Lower leg skin (tissue), 4 donors: ENCODE data around the gene MEGF6. TPM values are rescaled to one million over a fixed set of nuclear protein-coding genes. Genes with fewer than 3 reads are reported as not detected.

Experiments
- DNase-seq, 2 donors: peaks; one replicate each; pipeline ENCODE4 v3.0.0-alpha.2; 2019; ENCODE audit warnings: low spot score in 2 of 2
- H3K4me3 ChIP-seq: fragments of 200-600 bp; sonication (generic); 2 replicates; pipeline ENCODE4 v1.5.1; 2017; ENCODE audit warnings: mild to moderate bottlenecking, low read depth; ENCODE audit not compliant: poor library complexity, severe bottlenecking
- POLR2A ChIP-seq, 2 donors: fragments of 450-650 bp; IDR thresholded peaks; one replicate each; pipeline ENCODE4 v1.6.1; 2016 to 2017; ENCODE audit warnings: antibody characterized with exemption in 2 of 2, mild to moderate bottlenecking in 1 of 2, moderate library complexity in 1 of 2
- WGBS, 2 donors: methylation state at CpG; one replicate each; pipeline ENCODE4 v1.1.5; 2018; 5-methylcytosine and 5-hydroxymethylcytosine counted together
- intact Hi-C: fragments of 100-400 bp; cut with DNase I; formaldehyde crosslinking; loops from one replicate; pipeline ENCODE4 v1.15.0; 2023; ENCODE audit warnings: low total_unique reads
- total RNA-seq, 4 donors: library from RNA; depleted of rRNA; stranded (reverse); fragments of >200 nt; gene quantifications; one replicate each; pipeline ENCODE4 v1.1.0, GENCODE V29; 2016
- TF ChIP-seq, protein P1 (sequence below), 3 donors: fragments of 450-650 bp; IDR thresholded peaks; one replicate each; pipeline ENCODE4 v1.5.1; 2016; ENCODE audit warnings: antibody characterized with exemption in 3 of 3, mild to moderate bottlenecking in 3 of 3, moderate library complexity in 2 of 3

Gene MEGF6
- total RNA-seq, 4 donors from 2014 or later, result 81.1 to 147 (median 86.1) TPM

DNA sequence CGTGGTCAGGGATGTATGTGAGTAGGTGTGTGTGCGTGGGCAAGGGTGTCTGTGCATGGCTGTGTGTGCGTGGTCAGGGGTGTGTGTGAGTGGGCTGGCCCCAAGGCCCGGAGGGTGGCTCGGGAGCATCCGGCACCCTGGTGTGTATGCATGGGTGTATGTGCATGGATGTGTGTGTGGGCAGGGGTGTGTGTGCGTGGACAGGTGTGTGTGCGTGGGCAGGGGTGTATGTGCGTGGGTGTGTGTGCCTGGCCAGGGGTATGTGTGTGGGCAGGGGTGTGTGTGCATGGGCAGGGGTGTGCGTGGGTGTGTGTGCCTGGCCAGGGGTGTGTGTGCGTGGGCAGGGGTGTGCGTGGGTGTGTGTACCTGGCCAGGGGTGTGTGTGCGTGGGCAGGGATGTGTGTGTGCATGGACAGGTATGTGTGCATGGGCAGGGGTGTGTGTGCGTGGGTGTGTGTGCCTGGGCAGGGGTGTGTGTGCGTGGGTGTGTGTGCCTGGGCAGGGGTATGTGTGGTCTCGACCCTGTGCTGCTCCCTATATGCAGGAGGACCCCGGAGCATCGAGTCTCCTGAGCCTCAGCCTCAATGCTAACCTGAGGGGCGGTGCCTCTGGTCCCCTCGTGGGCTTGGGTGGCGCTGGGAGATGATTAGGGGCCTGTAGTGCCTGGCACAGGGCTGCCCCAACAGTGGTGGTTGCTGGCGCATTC lies 140.5 kb downstream of the MEGF6 start:
- intact Hi-C loops, result no loop called here
- WGBS, 2 donors, result 64 to 72% methylated on average over 21 to 22 of the region's 22 CpGs
- TF ChIP-seq POLR2A (IDR thresholded peaks at IDR 0.05), result no peak
- TF ChIP-seq, protein P1, sequence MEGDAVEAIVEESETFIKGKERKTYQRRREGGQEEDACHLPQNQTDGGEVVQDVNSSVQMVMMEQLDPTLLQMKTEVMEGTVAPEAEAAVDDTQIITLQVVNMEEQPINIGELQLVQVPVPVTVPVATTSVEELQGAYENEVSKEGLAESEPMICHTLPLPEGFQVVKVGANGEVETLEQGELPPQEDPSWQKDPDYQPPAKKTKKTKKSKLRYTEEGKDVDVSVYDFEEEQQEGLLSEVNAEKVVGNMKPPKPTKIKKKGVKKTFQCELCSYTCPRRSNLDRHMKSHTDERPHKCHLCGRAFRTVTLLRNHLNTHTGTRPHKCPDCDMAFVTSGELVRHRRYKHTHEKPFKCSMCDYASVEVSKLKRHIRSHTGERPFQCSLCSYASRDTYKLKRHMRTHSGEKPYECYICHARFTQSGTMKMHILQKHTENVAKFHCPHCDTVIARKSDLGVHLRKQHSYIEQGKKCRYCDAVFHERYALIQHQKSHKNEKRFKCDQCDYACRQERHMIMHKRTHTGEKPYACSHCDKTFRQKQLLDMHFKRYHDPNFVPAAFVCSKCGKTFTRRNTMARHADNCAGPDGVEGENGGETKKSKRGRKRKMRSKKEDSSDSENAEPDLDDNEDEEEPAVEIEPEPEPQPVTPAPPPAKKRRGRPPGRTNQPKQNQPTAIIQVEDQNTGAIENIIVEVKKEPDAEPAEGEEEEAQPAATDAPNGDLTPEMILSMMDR (IDR thresholded peaks at IDR 0.05), result no peak
- no peak for DNase-seq
- no peak overlapping the region for H3K4me3 ChIP-seq

DNA sequence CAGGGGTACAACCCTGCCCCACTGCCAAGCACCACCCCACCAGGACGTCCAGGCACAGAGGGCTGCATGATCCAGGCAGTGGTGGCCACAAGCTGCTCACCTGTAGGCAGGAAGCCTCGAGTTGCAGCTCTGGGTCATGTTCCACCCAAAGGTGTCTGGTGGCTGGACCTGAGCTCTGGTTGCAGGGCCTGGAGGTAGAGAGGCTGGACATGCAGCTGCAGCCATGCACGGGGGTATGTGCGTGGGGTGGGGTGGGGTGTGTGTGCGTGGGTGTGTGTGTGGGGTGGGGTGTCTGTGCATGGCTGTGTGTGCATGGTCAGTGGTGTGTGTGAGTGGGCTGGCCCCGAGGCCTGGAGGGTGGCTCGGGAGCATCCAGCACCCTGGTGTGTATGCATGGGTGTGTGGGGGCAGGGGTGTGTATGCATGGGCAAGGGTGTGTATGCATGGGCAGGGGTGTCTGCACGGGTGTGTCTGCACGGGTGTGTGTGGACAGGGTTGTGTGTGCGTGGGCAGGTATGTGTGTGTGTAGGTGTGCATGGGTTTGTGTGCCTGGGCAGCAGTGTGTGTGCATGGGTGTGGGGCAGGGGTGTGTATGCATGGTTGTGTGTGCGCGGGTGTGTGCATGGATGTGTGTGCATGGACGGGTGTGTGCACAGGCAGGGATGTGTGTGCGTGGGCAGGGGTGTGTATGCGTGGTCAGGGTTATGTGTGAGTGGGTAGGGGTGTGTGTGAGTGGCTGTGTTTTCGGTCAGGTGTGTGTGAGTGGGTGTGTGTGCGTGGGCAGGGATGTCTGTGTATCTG lies 141.3 kb downstream of the MEGF6 start:
- WGBS, 2 donors, result 83% methylated on average over 17 of the region's 17 CpGs
- no peak for DNase-seq

DNA sequence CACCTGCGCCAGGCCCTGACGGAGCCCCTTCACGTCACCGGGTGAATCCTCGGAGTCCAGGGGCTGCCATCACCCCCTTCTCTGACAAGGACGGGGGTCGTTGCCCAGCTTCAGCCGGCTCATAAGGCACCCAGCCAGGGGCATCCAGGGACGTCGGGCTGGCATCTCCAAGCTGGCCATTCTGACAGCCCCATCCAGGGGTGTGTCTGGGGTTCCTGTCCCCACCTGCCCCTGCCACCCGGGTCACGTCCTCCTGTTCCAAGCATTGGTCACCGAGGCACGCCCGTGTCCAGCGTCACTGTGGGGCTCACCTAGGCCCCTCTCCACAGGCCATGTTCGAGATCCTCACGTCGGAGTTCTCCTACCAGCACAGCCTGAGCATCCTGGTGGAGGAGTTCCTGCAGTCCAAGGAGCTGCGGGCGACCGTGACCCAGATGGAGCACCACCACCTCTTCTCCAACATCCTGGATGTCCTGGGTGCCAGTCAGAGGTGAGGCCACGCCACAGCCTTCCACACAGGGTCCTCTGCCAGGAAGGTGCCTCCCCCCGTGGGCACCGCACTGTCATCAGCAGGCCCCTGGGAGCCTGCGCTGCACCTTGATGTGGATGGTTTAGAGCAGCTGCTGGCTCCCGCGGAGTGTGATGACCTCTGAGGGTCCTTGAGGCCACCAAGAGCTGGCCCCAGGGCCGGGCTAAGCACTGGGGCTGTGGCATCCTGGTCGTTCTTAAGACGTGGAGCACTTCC lies 142.0 kb downstream of the MEGF6 start:
- no peak for TF ChIP-seq POLR2A (IDR thresholded peaks at IDR 0.05)
- TF ChIP-seq, protein P1 (IDR thresholded peaks at IDR 0.05), result no peak
- no peak for DNase-seq
- WGBS, 2 donors, result 90% methylated on average over 21 to 29 of the region's 31 CpGs
- intact Hi-C loops, result no loop called here
- no peak overlapping the region for H3K4me3 ChIP-seq

More for the DNA sequence above, 141.3 kb downstream of the MEGF6 start:
- intact Hi-C loops, result no loop called here
- no peak overlapping the region for H3K4me3 ChIP-seq
- TF ChIP-seq POLR2A (IDR thresholded peaks at IDR 0.05), result no peak
- TF ChIP-seq, protein P1 (IDR thresholded peaks at IDR 0.05), result no peak

DNA sequence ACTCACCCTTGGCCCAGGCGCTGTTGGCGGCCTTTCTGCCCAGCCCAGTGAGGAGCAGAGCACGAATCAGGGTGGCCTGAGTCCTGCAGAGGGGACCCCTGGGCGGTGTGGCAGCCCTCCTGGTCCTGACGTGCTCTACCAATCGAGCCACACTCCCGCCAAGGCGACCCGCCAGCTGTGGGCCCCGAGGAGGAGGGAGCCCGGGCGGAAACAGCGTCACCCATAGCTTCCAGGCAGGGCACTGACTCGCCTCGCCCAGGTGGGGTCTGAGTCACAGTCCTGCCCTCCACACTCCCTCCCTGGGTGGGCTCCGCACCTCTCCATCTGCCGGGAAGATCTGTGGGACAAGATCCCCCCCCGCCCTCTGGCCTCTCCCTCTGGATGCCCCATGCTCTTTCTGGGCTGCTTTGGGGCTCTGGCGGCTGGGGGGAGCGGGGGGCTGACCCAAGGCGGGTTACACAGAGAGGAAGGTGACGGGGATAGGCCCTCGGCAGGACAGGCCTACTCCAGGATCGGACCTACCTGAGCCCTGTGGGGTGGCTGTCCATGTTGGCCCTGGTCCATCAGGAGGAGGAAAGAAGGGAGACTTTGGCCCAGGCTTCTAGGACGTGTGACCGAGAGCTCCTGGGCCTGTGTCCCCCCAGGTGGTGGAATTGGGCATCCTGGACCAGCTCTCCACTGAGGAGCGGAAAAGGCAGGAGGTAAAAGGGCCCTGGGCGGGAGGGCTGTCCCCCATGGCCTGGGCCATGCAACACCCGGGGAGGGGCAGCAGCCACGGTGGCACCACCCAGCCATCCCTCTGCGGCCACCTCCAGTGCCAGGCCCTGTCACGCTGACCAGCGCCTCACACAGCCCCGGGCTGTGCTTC lies 142.8 kb downstream of the MEGF6 start:
- TF ChIP-seq POLR2A (IDR thresholded peaks at IDR 0.05), result no peak
- TF ChIP-seq, protein P1 (IDR thresholded peaks at IDR 0.05), result no peak
- no peak overlapping the region for H3K4me3 ChIP-seq
- intact Hi-C loops, result no loop called here
- 75 to 76% methylated on average over 22 to 26 of the region's 34 CpGs for WGBS, 2 donors
- no peak for DNase-seq
